Activated CD8-positive, alpha-beta memory T cell treated with anti-CD3 and anti-CD28 coated beads for 24 hours (primary cell): ENCODE results near the gene TBC1D20.

Experiments used
- DNase-seq: peaks from one replicate; pipeline ENCODE4 v3.0.0-alpha.2; 2020

Gene TBC1D20

GRCh38 chr20:418858-419365 lies 43.4 kb downstream of the TBC1D20 start:
- no peak for DNase-seq

- DNase-seq: no peak
Observed at GRCh38 chr20:417801-418342, 44.5 kb downstream of the TBC1D20 start.

- no peak for DNase-seq
Observed at GRCh38 chr20:416950-417800, 45.2 kb downstream of the TBC1D20 start.

GRCh38 chr20:415820-416322 lies 46.5 kb downstream of the TBC1D20 start:
- DNase-seq: no peak

- no peak for DNase-seq
Observed at GRCh38 chr20:414161-414560, 48.2 kb downstream of the TBC1D20 start.

- no peak for DNase-seq
Observed at GRCh38 chr20:412081-412480, 50.3 kb downstream of the TBC1D20 start.

- no peak for DNase-seq
Observed at GRCh38 chr20:409697-410559, 52.4 kb downstream of the TBC1D20 start.

- DNase-seq: peak; percentile 79
Observed at GRCh38 chr20:408843-409696, 53.3 kb downstream of the TBC1D20 start.

- peak; percentile 97 for DNase-seq
Observed at GRCh38 chr20:407953-408842, 54.1 kb downstream of the TBC1D20 start, which contains the start of gene RBCK1. TSS of gene RBCK1 (plus strand) at chr20:408299. CDS start at chr20:408758, 459 bp downstream.

- DNase-seq: peak; percentile 83
Observed at GRCh38 chr20:407133-407952, 55.0 kb downstream of the TBC1D20 start.

GRCh38 chr20:406200-407132 lies 55.9 kb downstream of the TBC1D20 start:
- no peak for DNase-seq

- no peak for DNase-seq
Observed at GRCh38 chr20:404088-404487, 58.2 kb downstream of the TBC1D20 start.

GRCh38 chr20:403582-403957 lies 58.8 kb downstream of the TBC1D20 start:
- no peak for DNase-seq

- no peak for DNase-seq
Observed at GRCh38 chr20:402898-403581, 59.3 kb downstream of the TBC1D20 start.

- DNase-seq: no peak
Observed at GRCh38 chr20:402496-402885, 59.8 kb downstream of the TBC1D20 start.

- no peak for DNase-seq
Observed at GRCh38 chr20:401682-402495, 60.4 kb downstream of the TBC1D20 start.
